ENCODE measurements around the gene FAM184B. TPM values are rescaled to one million over a fixed set of nuclear protein-coding genes. Genes with fewer than 3 reads are reported as not detected.

The FAM184B gene
- total RNA-seq, 1 donor = not detected

DNA sequence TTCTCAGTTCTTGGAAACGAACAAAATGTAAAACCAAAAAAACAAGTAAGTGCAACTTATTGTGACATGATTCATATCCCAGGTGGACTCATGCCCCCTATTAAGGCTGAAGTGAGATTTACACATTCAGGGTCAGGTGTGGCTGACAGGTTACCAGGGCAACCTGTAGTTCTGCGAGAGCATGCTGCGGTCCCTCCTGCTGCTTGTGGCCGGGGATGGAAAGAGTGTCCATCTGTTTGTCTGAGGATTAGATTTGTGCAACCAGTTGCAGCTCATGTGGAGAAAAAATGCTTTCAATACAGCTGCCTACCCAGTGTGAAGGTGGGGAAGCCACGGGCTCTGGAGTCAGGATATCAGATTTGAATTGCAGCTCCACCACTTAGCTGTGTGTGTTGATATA, 78.8 kb downstream of the FAM184B start:
- H3K4me3 ChIP-seq (ENCODE audit: low read depth, low read length) = no peak overlapping the region
- DNase-seq (ENCODE audit: low read depth) = no peak
- TF ChIP-seq, protein P1, sequence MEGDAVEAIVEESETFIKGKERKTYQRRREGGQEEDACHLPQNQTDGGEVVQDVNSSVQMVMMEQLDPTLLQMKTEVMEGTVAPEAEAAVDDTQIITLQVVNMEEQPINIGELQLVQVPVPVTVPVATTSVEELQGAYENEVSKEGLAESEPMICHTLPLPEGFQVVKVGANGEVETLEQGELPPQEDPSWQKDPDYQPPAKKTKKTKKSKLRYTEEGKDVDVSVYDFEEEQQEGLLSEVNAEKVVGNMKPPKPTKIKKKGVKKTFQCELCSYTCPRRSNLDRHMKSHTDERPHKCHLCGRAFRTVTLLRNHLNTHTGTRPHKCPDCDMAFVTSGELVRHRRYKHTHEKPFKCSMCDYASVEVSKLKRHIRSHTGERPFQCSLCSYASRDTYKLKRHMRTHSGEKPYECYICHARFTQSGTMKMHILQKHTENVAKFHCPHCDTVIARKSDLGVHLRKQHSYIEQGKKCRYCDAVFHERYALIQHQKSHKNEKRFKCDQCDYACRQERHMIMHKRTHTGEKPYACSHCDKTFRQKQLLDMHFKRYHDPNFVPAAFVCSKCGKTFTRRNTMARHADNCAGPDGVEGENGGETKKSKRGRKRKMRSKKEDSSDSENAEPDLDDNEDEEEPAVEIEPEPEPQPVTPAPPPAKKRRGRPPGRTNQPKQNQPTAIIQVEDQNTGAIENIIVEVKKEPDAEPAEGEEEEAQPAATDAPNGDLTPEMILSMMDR (IDR thresholded peaks at IDR 0.05; ENCODE audit: insufficient read depth, low read length) = no peak

DNA sequence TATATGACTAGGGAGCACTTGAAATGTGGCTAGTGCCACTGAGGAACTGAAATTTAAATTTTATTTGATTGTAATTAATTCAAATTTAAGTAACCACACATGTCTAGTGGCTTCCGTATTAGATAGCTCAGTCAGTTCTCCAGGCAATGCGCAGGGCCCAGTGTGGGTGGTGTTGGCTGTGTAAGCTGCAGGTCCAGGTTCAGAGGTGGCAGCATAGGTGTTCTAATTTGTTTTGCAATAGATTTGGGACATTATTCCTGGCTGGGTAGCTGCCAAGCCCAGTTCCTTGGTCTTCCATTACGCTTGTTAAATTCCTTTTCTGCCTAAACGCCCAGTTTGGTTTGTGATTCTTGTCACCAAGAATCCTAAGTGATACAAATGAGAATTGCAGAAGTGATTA, 79.5 kb downstream of the FAM184B start:
- no peak overlapping the region for H3K4me3 ChIP-seq (ENCODE audit: low read depth, low read length)
- TF ChIP-seq, protein P1 (IDR thresholded peaks at IDR 0.05; ENCODE audit: insufficient read depth, low read length) = no peak
- no peak for DNase-seq (ENCODE audit: low read depth)

DNA sequence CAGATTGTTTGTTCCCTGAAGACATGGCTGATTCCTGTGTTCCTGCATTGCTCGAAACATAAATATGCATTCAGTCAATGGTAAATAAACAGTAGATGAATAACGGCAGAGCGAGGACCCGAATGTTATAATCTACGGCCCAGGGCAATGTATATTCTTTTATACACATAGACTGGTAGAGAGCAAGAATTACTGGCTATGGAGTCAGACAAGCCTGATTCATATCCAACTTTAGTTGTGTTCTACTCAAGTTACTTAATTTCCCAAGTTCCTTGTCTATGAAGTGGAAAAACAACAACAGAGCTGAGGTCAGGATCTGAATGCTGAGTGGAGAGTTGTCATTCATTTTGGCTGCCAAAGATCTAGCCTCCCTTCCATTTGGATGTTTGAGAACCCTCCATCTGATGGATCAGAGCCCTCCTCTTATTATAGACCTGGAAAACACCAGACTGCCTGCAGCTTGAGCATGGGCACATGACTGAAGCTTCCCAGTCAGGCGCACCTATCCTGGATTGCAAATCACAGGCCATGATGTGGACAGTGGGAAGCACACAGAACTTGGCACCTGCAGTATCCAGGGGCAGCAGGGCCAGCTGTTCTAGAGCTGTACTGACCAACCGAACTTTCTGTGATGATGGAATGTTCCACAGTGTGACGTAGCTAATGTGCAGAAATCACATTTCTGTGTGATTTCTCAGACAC, 80.1 kb downstream of the FAM184B start:
- no peak overlapping the region for H3K4me3 ChIP-seq (ENCODE audit: low read depth, low read length)
- TF ChIP-seq, protein P1 (IDR thresholded peaks at IDR 0.05; ENCODE audit: insufficient read depth, low read length) = no peak
- DNase-seq (ENCODE audit: low read depth) = no peak

DNA sequence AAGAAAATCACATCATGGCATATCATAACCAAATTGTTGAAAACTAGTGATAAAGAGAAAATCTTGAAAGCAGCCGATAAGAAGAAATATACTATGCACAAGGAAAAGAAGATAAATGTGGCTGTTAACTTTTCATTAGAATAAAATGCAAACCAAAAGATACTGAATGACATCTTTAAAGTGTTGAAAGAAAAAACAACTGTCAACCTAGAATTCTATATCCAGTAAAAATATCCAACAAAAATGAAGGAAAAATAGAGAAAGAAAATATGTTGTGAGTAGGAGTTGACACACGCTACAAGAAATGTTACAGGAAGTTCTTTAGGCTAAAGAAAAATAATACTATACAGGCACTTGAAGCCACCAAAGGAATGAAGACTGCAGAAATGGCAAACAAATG, 82.0 kb downstream of the FAM184B start:
- TF ChIP-seq, protein P1 (IDR thresholded peaks at IDR 0.05; ENCODE audit: insufficient read depth, low read length) = no peak
- no peak for DNase-seq (ENCODE audit: low read depth)
- H3K4me3 ChIP-seq (ENCODE audit: low read depth, low read length) = no peak overlapping the region

DNA sequence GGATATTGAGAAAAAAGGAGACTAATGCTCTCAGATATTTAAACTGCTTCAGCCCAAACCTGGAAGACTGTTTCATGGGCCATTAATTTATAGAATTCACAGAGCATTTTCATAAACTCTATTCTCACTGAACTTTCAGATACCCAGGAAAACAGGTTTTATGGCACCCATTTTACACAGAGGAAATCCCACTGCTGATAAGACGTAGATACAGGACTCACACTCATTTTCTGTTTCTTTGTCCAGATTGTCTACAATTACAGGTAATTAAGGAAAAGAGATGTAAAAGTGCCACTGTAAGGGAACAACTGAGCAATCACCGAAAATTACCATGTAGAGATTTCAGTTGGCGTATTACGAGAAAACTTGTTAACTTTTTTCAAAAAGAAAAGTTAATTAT, 83.3 kb downstream of the FAM184B start:
- TF ChIP-seq, protein P1 (IDR thresholded peaks at IDR 0.05; ENCODE audit: insufficient read depth, low read length) = no peak
- no peak overlapping the region for H3K4me3 ChIP-seq (ENCODE audit: low read depth, low read length)
- DNase-seq (ENCODE audit: low read depth) = no peak

DNA sequence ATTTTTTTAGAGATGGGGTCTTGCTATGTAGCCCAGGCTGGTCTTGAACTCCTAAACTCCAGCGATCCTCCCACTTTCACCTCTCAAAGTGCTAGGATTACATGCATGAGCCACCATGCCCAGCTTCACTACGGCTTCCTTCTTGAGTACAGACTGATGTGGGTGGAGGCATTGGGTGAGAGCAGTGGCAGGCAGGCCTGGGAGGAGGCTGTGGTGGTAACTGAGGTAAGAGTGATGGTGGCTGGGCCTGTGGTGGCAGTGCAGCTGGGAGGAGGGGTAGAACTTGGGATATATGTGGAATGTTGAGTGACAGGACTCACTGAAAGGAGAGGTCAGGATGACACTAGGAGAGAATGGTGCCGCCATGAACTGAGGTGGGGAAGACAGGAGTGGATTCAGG, 86.1 kb downstream of the FAM184B start:
- H3K4me3 ChIP-seq (ENCODE audit: low read depth, low read length) = no peak overlapping the region
- TF ChIP-seq, protein P1 (IDR thresholded peaks at IDR 0.05; ENCODE audit: insufficient read depth, low read length) = no peak
- no peak for DNase-seq (ENCODE audit: low read depth)

DNA sequence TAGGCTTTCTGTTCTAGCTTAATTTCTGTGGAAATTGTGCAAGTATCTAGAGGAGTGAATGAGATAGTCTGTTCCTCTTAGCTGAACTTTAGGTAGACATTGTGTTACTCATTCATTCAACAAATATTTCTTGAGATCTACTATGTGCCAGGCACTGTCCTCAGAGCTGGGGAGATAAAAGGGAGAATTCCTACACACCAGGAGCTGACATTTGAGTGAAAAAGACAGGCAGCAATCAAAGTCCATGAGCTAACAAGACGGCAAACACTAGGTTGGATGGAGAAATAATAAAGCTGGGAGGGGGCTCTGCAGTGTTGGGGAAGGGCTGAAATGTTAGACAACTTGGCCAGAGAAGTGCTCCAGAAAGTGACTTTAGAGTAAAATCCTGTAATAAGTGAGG, 86.9 kb downstream of the FAM184B start:
- no peak overlapping the region for H3K4me3 ChIP-seq (ENCODE audit: low read depth, low read length)
- DNase-seq (ENCODE audit: low read depth) = no peak
- TF ChIP-seq, protein P1 (IDR thresholded peaks at IDR 0.05; ENCODE audit: insufficient read depth, low read length) = no peak
